Immature natural killer cell (primary cell): ENCODE results near the gene PDE6B. TPM values are rescaled to one million over a fixed set of nuclear protein-coding genes. Genes with fewer than 3 reads are reported as not detected.
A peak's percentile ranks its signal among the peaks of the same experiment; 100 is the strongest.

Source experiments
- DNase-seq, 3 donors: peaks; one replicate each; pipeline ENCODE4 v3.0.0; 2022; ENCODE audit warnings: mixed read lengths in 1 of 3
- H3K27ac Mint-ChIP-seq, 6 donors: one replicate each; pipeline ENCODE4 v1.8.0; 2020; ENCODE audit warnings: mixed read lengths in 6 of 6, mild to moderate bottlenecking in 5 of 6, inconsistent platforms in 4 of 6, moderate library complexity in 3 of 6
- H3K27me3 Mint-ChIP-seq, 3 donors: one replicate each; pipeline ENCODE4 v1.8.0; 2020 to 2021; ENCODE audit warnings: low read depth in 3 of 3, mild to moderate bottlenecking in 3 of 3, mixed read lengths in 3 of 3, moderate library complexity in 3 of 3, inconsistent platforms in 1 of 3
- H3K36me3 Mint-ChIP-seq, 3 donors: one replicate each; pipeline ENCODE4 v1.8.0; 2020; ENCODE audit warnings: mixed read lengths in 3 of 3, inconsistent platforms in 2 of 3, mild to moderate bottlenecking in 2 of 3
- H3K4me1 Mint-ChIP-seq, 2 donors: one replicate each; pipeline ENCODE4 v1.8.0; 2020; ENCODE audit warnings: inconsistent platforms in 2 of 2, mild to moderate bottlenecking in 2 of 2, mixed read lengths in 2 of 2, moderate library complexity in 1 of 2
- H3K4me3 Mint-ChIP-seq, 5 donors: one replicate each; pipeline ENCODE4 v1.8.0; 2020; ENCODE audit warnings: mild to moderate bottlenecking in 5 of 5, mixed read lengths in 5 of 5, inconsistent platforms in 3 of 5, moderate library complexity in 3 of 5
- H3K9me3 Mint-ChIP-seq, 6 donors: one replicate each; pipeline ENCODE4 v1.8.0; 2020; ENCODE audit warnings: mild to moderate bottlenecking in 6 of 6, mixed read lengths in 6 of 6, inconsistent platforms in 4 of 6, moderate library complexity in 3 of 6
- polyA plus RNA-seq, 3 donors: library from polyadenylated mRNA; unstranded; fragments of 300-500 nt; fragmentation: Illumina TruSeq; gene quantifications; one replicate each; pipeline ENCODE4 v1.2.3, GENCODE V29; 2021

PDE6B gene
- polyA plus RNA-seq, 3 donors from 2014 or later = 18.9 to 35.8 (median 28.6) TPM

DNA sequence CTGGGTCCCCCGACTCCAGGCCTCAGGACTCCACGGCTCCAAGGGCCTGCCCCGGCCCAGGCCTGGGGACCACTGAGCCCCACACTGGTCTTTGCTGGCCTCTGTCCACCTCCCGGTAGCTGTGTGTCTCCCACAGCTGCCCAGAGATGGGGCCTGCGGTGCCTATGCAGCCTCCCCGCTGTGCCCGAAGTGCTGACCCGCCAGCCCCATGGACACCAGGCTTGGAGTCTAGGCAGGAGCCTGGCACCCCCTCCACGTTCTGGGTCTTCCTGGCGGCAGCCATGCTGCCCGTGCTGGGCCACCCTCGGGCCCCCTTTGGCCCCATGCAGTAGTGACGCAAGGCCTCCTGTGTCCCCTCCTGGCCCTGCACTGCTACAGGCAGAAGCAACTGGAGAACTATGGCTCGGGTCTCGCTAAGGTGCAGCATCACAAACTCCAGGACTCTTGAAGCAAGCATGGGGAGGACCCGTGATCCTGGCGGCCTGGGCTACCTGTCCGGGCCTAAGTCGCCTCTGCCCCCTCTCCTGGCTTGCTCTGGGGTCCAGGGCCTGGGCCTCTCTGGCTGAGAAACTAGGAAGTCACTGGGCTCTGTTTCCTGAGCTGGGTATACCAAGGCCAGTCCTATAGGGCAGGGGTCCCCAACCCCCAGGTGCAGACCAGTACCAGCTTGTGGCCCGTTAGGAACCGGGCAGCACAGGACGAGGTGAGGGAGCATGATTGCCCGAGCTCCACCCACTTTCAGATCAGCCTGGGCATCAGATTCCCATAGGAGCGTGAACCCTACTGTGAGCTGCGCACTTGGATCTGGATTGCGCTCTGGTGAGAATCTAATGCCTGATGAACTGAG lies 49.9 kb downstream of the PDE6B start:
- Mint-ChIP-seq H3K4me3 (peak overlapping the region; percentile 32 to 91 (median 89)), H3K27ac (peak overlapping the region in 3 of 6 donors; percentile 57 to 91 (median 61)), H3K4me1 (peaks cover 9 to 18% of the 10 kb centered on the region in 2 donors), H3K36me3 (peaks cover 0 to 5% (median 4%) of the 10 kb centered on the region in 3 donors), H3K9me3 (no peaks in the 10 kb centered on the region), H3K27me3 (peaks cover 4 to 10% (median 5%) of the 10 kb centered on the region in 3 donors)
- DNase-seq = no peak

DNA sequence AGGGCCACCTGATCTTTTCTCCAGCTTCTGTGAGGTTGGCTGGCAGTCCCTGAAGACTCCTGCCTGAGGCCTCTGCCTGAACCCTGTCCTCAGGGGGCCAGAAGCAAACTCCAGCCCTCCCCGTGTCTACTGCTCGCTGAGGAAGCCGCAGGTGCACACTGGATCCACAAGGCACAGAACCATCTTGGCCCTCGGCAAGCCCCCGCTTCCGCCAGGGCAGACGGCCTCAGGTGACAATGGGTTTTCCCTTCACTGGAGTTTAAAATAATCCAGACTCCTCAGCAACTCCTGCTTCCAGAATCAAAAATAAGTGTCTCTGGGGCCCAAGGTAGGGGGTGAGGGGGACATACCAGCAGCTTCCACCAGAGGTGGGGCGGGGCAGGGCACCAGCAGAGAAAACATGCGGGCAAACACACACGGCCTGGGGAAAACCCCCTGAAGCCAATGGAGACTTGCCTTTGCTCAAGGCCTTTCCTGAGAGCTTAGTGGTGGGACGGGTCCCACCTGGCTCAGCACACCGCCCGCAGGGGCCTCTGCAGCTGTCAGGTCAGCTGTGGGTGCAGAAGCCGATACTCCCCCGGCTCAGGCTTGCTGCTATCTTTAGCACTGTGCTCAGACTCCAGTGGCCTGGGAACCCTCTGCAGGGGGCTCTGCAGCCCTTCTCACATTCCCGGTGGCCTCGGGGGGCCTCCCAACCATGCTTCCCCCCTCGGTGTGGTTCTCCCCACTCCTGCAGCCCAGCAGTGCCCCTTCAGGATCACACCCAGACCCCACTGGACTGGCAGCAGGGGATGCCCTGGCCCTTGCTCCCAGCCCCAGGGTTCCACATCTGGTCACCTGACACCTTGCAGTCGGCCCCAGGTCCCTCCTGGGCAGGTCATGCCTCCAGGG lies 50.9 kb downstream of the PDE6B start:
- Mint-ChIP-seq H3K9me3 (no peaks in the 10 kb centered on the region), H3K27me3 (peaks cover 9 to 13% (median 12%) of the 10 kb centered on the region in 3 donors), H3K4me3 (peak overlapping the region in 3 of 5 donors; percentile 26 to 91 (median 58)), H3K4me1 (peaks cover 16 to 24% of the 10 kb centered on the region in 2 donors), H3K36me3 (peaks cover 0 to 4% (median 0%) of the 10 kb centered on the region in 3 donors), H3K27ac (peak overlapping the region in 2 of 6 donors; percentile 57 to 58)
- no peak for DNase-seq

GRCh38 chr4:676871-677235 lies 51.5 kb downstream of the PDE6B start:
- no peak overlapping the region for H3K27ac Mint-ChIP-seq
- H3K4me1 Mint-ChIP-seq = peaks cover 16 to 24% of the 10 kb centered on the region in 2 donors
- DNase-seq = no peak
- peaks cover 9 to 13% (median 12%) of the 10 kb centered on the region in 3 donors for H3K27me3 Mint-ChIP-seq
- no peaks in the 10 kb centered on the region for H3K9me3 Mint-ChIP-seq
- H3K4me3 Mint-ChIP-seq = peak overlapping the region in 1 of 5 donors; percentile 44
- peaks cover 0 to 4% (median 0%) of the 10 kb centered on the region in 3 donors for H3K36me3 Mint-ChIP-seq

- Mint-ChIP-seq H3K27ac (peak overlapping the region in 3 of 6 donors; percentile 70 to 76 (median 73)), H3K4me3 (peak overlapping the region in 1 of 5 donors; percentile 54), H3K36me3 (peaks cover 0 to 4% (median 0%) of the 10 kb centered on the region in 3 donors), H3K4me1 (peaks cover 16 to 22% of the 10 kb centered on the region in 2 donors), H3K9me3 (no peaks in the 10 kb centered on the region), H3K27me3 (peaks cover 11 to 13% (median 12%) of the 10 kb centered on the region in 3 donors)
- no peak for DNase-seq
Observed at GRCh38 chr4:677431-678293, 52.3 kb downstream of the PDE6B start.

DNA sequence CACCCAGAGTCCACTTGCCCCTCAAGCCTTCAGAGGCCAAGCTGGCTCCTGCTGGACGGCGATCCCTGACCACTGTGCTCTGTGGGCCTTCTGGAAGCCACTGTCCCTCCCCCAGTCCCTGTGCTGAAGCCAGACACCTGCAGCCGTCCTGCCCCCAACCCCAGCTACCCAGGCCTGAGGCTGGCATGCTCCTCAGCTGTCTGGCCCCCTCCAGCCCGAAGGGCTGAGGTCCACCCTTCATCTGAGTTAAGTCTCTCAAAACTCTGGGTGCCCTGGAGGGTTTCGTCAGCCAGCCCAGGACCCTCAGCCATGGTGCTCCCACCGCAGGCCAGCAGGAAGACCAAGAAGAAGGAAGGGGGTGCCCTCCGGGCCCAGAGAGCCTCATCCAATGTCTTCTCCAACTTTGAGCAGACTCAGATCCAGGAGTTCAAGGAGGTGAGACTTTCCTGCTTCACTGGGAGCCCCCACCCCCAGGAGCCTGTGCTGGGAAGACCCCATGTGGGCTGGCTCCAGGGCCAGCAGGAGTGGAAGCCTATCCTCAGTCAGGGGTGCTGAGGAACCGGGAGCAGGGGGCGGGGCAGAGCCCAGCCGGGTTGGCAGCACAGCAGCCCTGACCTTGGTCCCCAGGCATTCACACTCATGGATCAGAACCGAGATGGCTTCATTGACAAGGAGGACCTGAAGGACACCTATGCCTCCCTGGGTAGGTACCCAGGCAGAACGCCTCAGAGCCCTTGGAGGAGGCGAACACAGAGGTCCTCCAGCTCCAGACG lies 53.1 kb downstream of the PDE6B start:
- no peak overlapping the region for H3K4me3 Mint-ChIP-seq
- H3K9me3 Mint-ChIP-seq = no peaks in the 10 kb centered on the region
- no peak for DNase-seq
- H3K27ac Mint-ChIP-seq = peak overlapping the region in 2 of 6 donors; percentile 40 to 70
- H3K36me3 Mint-ChIP-seq = no peaks in the 10 kb centered on the region
- peaks cover 9 to 13% (median 11%) of the 10 kb centered on the region in 3 donors for H3K27me3 Mint-ChIP-seq
- peaks cover 10 to 17% of the 10 kb centered on the region in 2 donors for H3K4me1 Mint-ChIP-seq

DNA sequence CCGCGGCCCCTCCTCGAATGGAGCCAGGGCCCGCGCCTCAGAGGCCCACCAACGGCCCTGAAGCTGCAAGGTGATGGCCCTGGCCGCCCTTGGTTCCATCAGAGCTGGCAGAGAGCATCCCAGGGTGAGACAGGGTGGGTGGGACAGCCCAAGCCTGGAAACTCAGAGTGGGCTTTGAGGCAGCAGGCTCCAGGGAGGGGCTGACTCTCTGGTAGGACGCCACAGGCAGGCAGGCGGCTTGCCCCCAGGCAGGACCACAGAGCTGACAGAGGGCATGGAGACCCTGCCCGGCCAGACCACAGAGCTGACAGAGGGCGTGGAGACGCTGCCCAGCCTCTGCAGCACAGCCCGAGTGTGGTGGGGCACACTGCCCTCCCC lies 53.7 kb downstream of the PDE6B start:
- Mint-ChIP-seq H3K4me1 (peaks cover 9 to 16% of the 10 kb centered on the region in 2 donors), H3K4me3 (no peak overlapping the region), H3K36me3 (no peaks in the 10 kb centered on the region), H3K27ac (peak overlapping the region in 1 of 6 donors; percentile 7), H3K9me3 (no peaks in the 10 kb centered on the region), H3K27me3 (peaks cover 8 to 12% (median 11%) of the 10 kb centered on the region in 3 donors)
- no peak for DNase-seq

- Mint-ChIP-seq H3K36me3 (no peaks in the 10 kb centered on the region), H3K9me3 (no peaks in the 10 kb centered on the region), H3K27ac (peak overlapping the region in 3 of 6 donors; percentile 17 to 92 (median 75)), H3K4me1 (peaks cover 9 to 16% of the 10 kb centered on the region in 2 donors), H3K27me3 (peaks cover 5 to 8% (median 8%) of the 10 kb centered on the region in 3 donors), H3K4me3 (peak overlapping the region in 1 of 5 donors; percentile 6)
- no peak for DNase-seq
Observed at GRCh38 chr4:679629-680028, 54.3 kb downstream of the PDE6B start.

GRCh38 chr4:680091-680490 lies 54.7 kb downstream of the PDE6B start:
- H3K27me3 Mint-ChIP-seq = peaks cover 5 to 8% (median 8%) of the 10 kb centered on the region in 3 donors
- H3K36me3 Mint-ChIP-seq = no peaks in the 10 kb centered on the region
- no peak for DNase-seq
- peak overlapping the region in 3 of 5 donors; percentile 76 to 82 (median 81) for H3K4me3 Mint-ChIP-seq
- H3K4me1 Mint-ChIP-seq = peaks cover 12 to 17% of the 10 kb centered on the region in 2 donors
- peak overlapping the region; percentile 89 to 95 (median 92) for H3K27ac Mint-ChIP-seq
- no peaks in the 10 kb centered on the region for H3K9me3 Mint-ChIP-seq

DNA sequence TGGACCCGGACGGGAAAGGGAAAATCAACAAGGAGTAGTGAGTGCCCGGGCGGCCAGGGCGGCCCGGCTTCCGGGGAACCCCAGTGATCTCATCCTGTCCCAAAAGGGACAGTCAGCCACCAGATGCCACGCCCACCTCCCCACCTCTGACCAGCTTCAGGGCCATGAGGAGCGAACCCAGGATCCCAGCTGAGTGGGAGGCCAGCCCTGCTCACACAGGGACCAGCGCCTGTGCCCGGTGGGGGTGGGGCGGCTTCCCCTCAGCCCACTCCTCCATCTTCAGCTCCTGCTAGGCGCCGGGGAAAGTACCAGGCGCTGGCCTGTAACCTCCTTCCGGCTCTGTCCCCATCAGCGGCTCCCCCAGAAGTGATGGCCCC lies 55.2 kb downstream of the PDE6B start:
- Mint-ChIP-seq H3K9me3 (no peaks in the 10 kb centered on the region), H3K4me1 (peaks cover 15% of the 10 kb centered on the region in 2 donors), H3K4me3 (peak overlapping the region; percentile 70 to 82 (median 76)), H3K27me3 (peaks cover 5 to 8% (median 8%) of the 10 kb centered on the region in 3 donors), H3K36me3 (no peaks in the 10 kb centered on the region), H3K27ac (peak overlapping the region; percentile 89 to 95 (median 92))
- no peak for DNase-seq

GRCh38 chr4:680928-681645 lies 55.7 kb downstream of the PDE6B start:
- Mint-ChIP-seq H3K4me1 (peaks cover 15% of the 10 kb centered on the region in 2 donors), H3K4me3 (peak overlapping the region; percentile 70 to 82 (median 76)), H3K36me3 (no peaks in the 10 kb centered on the region), H3K27me3 (peaks cover 5 to 8% (median 8%) of the 10 kb centered on the region in 3 donors), H3K27ac (peak overlapping the region; percentile 89 to 95 (median 92)), H3K9me3 (no peaks in the 10 kb centered on the region)
- peak; percentile 85 to 87 (median 85) for DNase-seq

DNA sequence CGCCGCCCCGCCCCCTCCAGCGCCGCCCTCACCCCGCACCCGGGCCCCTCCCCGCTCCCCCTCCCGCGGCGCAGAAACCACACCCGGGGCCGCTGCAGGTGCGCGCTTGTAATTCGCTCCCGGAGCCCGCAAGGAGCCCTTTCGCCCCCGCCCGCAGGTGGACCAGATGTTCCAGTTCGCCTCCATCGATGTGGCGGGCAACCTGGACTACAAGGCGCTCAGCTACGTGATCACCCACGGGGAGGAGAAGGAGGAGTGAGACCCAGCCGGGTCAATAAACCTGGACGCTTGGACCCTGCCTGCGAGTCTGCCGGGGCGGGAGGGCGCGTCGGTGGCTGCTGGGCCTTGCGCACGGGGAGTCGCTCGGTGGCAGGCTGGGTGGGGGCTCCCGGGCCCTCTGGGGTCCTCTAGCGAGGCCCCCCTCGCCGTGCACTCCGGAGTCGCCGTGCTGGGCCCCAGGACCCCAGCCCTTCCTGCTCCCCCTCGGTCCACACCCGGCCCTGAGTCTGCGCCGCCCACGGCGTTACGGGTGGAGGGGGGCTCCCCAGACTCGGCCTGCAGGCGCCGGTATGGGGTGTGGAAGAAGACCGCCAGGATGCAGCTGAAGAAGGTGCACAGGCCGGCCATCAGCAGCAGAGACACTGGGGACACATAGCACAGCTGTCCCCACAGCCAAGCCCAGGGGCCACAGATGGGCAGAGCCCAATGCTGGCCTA lies 56.5 kb downstream of the PDE6B start:
- H3K9me3 Mint-ChIP-seq = no peaks in the 10 kb centered on the region
- DNase-seq = peak in 2 of 3 donors; percentile 32 to 36
- peaks cover 15% of the 10 kb centered on the region in 2 donors for H3K4me1 Mint-ChIP-seq
- peak overlapping the region in 2 of 6 donors; percentile 49 to 55 for H3K27ac Mint-ChIP-seq
- H3K4me3 Mint-ChIP-seq = no peak overlapping the region
- H3K27me3 Mint-ChIP-seq = peaks cover 5 to 8% (median 7%) of the 10 kb centered on the region in 3 donors
- H3K36me3 Mint-ChIP-seq = no peaks in the 10 kb centered on the region
